NOMO-1 treated with DMSO at 0.1 percent for 48 hours (cell line): ENCODE measurements around the gene DPAGT1.
"Not testable (repeated sequence)": the region's sequence is repeated elsewhere in the genome, so short reads cannot be mapped to it uniquely, and the experiment has no call there.

Experiments used
- DNase-seq: peaks from one replicate; lab custom pipeline; 2025; ENCODE audit not compliant: unreplicated experiment; lab: John Stamatoyannopoulos, UW

The DPAGT1 gene

GRCh38 chr11:119116235-119116594, 14.6 kb upstream of the DPAGT1 start:
- no peak for DNase-seq

- DNase-seq, result peak; percentile 69
Measured at GRCh38 chr11:119115484-119116234, 14.0 kb upstream of the DPAGT1 start.

GRCh38 chr11:119114351-119114750, 12.7 kb upstream of the DPAGT1 start:
- DNase-seq, result no peak

- no peak for DNase-seq
Measured at GRCh38 chr11:119113716-119114115, 12.1 kb upstream of the DPAGT1 start.

GRCh38 chr11:119112314-119113020, 10.8 kb upstream of the DPAGT1 start:
- no peak for DNase-seq

- DNase-seq, result no peak
Measured at GRCh38 chr11:119111361-119111925, 9.8 kb upstream of the DPAGT1 start.

GRCh38 chr11:119110439-119110838, 8.8 kb upstream of the DPAGT1 start:
- DNase-seq, result no peak

GRCh38 chr11:119109843-119110242, 8.2 kb upstream of the DPAGT1 start:
- DNase-seq, result no peak

GRCh38 chr11:119108857-119109221, 7.2 kb upstream of the DPAGT1 start:
- DNase-seq, result no peak

- DNase-seq, result peak; percentile 15
Measured at GRCh38 chr11:119108146-119108856, 6.6 kb upstream of the DPAGT1 start.

GRCh38 chr11:119107538-119108145, 6.0 kb upstream of the DPAGT1 start:
- no peak for DNase-seq

GRCh38 chr11:119106564-119107537, 5.2 kb upstream of the DPAGT1 start, which contains the start of gene C2CD2L:
Gene C2CD2L, plus strand, starts transcription at chr11:119107344. Its CDS starts 398 bp downstream, at chr11:119107742.
- peak; percentile 88 for DNase-seq

- DNase-seq, result no peak
Measured at GRCh38 chr11:119103793-119104192, 2.1 kb upstream of the DPAGT1 start.

GRCh38 chr11:119103161-119103664, 1.6 kb upstream of the DPAGT1 start:
- not testable (repeated sequence) for DNase-seq

GRCh38 chr11:119100994-119101758, 477 bp downstream of the DPAGT1 start:
- no peak for DNase-seq

GRCh38 chr11:119100246-119100970, 1.2 kb downstream of the DPAGT1 start:
- DNase-seq, result peak; percentile 28

GRCh38 chr11:119099711-119100110, 1.9 kb downstream of the DPAGT1 start:
- DNase-seq, result no peak
